Adrenal gland (tissue), 5 donors: ENCODE data around the gene MCF2L.

ENCODE experiments used
- CTCF ChIP-seq, 6 experiments: fragments of 450-650 bp in 4 of 6; fragments of 200-600 bp in 2 of 6; sonication (generic) in 1 of 6; IDR thresholded peaks; 1 replicate in 5 of 6; 2 replicates in 1 of 6; pipeline versions ENCODE4 v1.5.1 to v1.8.0; 2016 to 2021; ENCODE audit warnings: antibody characterized with exemption in 6 of 6, mild to moderate bottlenecking in 2 of 6, moderate library complexity in 1 of 6
- POLR2A ChIP-seq, 2 donors: fragments of 450-650 bp; IDR thresholded peaks; one replicate each; pipeline ENCODE4 v1.6.1; 2017; ENCODE audit warnings: antibody characterized with exemption in 2 of 2, mild to moderate bottlenecking in 2 of 2, moderate library complexity in 1 of 2
- donor health status: DM: no; HTN: no; CAD: no.

GRCh38 chr13:112977525-112977924 lies 8.5 kb downstream of the MCF2L start:
- TF ChIP-seq CTCF (IDR thresholded peaks at IDR 0.05) = no peak
- TF ChIP-seq POLR2A (IDR thresholded peaks at IDR 0.05) = no peak
